GM21390 (cell line): ENCODE results near the gene KDM5D.

ENCODE experiments used
- ATAC-seq: cut with Tn5 transposase; IDR thresholded peaks from one replicate; pipeline ENCODE4 v1.9.1; 2021; ENCODE audit not compliant: unreplicated experiment

Gene KDM5D

GRCh38 chrY:19744381-19745378 is at the start of gene KDM5D:
Gene KDM5D (minus strand): TSS chrY:19744726. CDS start chrY:19744534, 192 bp downstream.
- peak; percentile 73 for ATAC-seq

DNA sequence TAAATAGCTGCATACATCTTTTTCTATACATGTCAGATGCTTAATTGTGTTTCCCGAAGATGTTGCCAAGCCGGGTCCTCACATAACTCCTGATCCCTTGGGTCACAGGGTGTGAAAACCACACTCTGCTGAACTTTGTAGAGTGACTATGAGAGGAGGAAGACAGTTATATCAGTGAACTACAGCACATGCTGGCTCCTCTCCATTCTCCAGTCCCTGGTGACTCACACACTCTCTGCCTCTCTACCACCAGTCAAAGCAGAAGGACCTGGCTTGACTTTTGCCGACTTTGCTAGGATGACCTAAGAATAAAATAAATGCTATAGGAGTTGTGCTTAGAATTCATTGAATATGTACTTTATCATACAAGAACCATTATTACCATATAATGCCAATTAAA is 23.8 kb upstream of the KDM5D start:
- ATAC-seq: no peak

GRCh38 chrY:19743331-19743730 is 1.2 kb downstream of the KDM5D start:
- no peak for ATAC-seq

DNA sequence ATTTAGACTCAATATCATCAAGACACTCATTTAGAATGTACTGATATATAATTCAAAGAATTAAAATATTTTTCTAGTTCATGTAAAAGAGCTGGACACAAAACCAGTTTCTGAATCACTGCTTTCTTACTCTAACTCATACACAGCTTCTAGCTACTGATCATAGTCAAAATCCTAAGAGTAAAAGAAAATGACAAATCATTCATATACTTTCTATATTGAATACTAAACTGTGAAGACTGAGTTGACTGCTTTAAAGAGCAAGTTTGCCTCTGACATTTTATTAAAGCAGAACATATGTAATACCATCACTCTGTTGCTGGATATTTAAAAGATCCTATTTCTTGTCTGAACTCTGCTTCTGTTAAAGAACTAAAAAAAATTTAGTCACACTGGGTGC is 2.4 kb downstream of the KDM5D start:
- no peak for ATAC-seq

- ATAC-seq: no peak
Observed at GRCh38 chrY:19734425-19734824, 10.1 kb downstream of the KDM5D start.

GRCh38 chrY:19717950-19718349 is 26.6 kb downstream of the KDM5D start:
- ATAC-seq: peak; percentile 88

GRCh38 chrY:19717146-19717545 is 27.4 kb downstream of the KDM5D start:
- ATAC-seq: no peak

DNA sequence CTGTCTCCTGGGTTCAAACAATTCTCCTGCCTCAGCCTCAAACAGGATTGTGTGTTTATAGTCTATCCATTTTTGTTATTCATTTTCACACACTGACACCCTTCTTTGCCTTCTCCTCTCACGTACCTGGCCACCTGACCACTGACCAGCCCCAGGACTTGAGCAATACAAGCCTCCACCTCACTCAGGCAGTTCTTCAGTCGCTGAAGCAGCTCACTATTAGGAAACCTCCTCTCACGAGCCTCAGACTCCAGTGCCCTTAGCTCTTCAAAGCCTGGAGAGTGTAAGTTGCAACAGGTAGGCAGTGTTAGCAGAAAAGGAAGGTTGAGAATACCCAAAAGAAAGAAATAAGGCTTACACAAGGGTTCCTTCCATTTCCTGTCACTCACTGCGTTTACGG is 29.3 kb downstream of the KDM5D start:
- no peak for ATAC-seq

GRCh38 chrY:19713430-19713829 is 31.1 kb downstream of the KDM5D start:
- peak; percentile 38 for ATAC-seq

GRCh38 chrY:19706273-19706672 is 38.3 kb downstream of the KDM5D start:
- no peak for ATAC-seq

DNA sequence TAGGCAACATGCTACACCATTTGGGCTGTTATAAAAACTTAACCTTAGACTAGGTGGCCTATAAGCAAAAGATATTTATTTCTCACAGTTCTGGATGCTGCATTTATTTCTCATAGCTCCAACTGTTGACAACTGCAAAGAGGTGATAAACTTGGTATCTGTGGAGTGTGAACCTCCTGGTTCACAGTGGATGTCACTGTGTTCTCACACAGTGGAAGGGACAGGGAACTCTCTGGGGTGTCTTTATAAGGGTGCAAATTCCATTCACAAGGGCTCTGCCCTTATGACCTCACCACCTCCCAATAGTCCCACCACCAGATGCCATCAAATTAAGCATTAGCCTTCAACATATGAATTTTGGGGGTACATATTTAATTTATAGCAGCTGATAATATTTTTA is 46.0 kb downstream of the KDM5D start:
- no peak for ATAC-seq

GRCh38 chrY:19680821-19681220 is 63.7 kb downstream of the KDM5D start:
- no peak for ATAC-seq
